ENCODE measurements around the gene FCHO2.
"Not testable (repeated sequence)": the region's sequence is repeated elsewhere in the genome, so short reads cannot be mapped to it uniquely, and the experiment has no call there.

FCHO2 gene

DNA sequence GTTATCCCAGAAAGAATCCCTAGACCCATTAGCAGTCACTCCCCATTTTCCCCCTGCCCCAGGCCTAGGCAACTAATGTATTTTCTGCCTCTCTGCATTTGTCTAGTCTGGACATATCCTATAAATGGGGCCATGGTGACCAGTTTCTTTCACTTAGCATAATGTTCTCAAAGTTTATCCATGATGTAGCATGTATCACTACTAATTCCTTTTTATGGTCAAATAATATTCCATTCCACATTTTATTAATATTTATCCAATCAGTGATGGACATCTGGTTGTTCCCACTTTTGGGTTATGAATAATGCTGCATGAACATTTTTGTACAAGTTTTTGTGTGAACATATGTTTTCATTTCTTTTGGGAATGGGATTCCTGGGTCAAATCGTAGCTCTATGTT, 1.5 kb downstream of the FCHO2 start:
- no peak for DNase-seq

DNA sequence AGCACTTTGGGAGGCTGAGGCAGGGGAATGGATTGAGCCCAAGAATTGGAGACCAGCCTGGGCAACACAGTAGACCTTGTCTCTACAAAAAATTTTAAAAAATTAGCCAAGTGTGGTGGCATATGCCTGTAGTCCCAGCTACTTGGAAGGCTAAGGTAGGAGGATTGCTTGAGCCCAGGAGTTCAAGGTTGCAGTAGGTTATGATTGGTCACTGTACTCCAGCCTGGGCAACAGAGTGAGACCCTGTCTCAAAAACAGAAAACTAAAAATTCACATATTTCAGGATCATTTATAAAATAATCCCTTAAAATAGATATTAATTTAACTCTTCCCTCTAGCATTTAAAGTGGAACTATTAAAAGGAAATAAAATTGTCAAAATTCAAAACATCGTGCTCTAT, 3.4 kb downstream of the FCHO2 start:
- DNase-seq = no peak

DNA sequence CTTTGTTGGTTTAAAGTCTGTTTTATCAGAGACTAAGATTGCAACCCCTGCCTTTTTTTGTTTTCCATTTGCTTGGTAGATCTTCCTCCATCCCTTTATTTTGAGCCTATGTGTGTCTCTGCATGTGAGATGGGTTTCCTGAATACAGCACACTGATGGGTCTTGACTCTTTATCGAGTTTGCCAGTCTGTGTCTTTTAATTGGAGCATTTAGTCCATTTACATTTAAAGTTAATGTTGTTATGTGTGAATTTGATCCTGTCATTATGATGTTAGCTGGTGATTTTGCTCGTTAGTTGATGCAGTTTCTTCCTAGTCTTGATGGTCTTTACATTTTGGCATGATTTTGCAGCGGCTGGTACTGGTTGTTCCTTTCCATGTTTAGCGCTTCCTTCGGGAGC, 18.6 kb downstream of the FCHO2 start:
- DNase-seq = not testable (repeated sequence)

DNA sequence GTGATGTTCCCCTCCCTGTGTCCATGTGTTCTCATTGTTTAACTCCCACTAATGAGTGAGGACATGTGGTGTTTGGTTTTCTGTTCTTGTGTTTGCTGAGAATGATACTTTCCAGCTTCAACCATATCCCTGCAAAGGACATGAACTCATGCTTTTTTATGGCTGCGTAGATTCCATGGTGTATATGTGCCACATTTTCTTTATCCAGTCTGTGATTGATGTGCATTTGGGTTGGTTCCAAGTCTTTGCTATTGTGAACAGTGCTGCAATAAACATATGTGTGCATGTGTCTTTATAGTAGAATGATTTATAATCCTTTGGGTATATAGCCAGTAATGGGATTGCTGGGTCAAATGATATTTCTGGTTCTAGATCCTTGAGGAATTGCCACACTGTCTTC, 21.0 kb downstream of the FCHO2 start:
- not testable (repeated sequence) for DNase-seq

DNA sequence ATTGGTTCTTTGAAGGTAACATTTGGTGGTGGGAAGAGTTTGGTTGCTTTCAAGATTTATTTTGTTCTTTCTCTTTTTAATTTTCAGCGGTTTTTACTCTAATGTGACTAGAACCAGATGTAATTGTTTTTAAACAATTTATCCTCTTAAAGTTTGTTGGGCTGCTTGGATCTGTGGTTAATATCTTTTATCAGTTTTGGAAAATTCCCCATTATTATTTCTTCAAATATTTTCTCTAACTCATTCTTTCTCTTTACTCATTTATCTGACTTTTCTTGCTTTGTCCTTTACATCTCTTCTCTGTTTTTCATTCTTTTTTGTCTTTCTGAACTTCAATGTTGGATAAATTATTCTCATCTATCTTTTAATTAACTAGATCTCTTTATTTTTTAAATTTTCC, 29.9 kb downstream of the FCHO2 start:
- no peak for DNase-seq

DNA sequence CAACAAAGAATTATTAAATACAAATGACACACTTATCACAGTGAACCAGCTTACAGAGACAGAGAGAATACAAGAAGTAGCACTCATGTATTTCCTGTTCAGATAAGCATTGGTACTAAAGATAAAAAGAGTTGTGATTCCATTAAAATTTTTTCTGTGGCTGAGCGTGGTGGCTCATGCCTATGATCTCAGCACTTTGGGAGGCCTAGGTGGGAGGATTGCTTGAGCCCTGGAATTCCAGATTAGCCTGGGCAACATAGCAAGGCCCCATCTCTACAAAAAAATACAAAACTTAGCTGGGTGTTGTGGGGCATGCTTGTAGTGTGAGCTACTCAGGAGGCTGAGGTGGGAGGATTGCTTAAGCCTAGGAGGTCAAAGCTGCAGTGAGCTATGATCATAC, 32.9 kb downstream of the FCHO2 start:
- DNase-seq = no peak

DNA sequence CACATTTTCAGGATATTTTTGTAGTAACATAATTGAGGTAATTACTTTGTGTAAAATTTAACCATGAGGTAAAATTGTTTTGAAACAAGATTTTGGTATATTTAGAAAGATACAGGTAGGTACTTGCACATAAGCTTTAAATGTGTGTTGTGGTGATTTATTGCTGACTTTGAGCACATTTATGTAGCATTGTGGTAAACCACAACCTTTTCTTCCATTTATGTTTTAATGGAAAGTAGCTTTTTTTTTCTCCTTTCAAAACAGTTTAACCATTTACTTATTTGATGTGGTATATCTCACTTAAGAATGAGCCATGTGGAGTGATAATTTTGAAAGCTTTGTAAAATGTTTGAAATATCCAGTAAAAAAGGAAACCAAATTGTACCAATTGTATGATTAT, 35.6 kb downstream of the FCHO2 start:
- no peak for DNase-seq

DNA sequence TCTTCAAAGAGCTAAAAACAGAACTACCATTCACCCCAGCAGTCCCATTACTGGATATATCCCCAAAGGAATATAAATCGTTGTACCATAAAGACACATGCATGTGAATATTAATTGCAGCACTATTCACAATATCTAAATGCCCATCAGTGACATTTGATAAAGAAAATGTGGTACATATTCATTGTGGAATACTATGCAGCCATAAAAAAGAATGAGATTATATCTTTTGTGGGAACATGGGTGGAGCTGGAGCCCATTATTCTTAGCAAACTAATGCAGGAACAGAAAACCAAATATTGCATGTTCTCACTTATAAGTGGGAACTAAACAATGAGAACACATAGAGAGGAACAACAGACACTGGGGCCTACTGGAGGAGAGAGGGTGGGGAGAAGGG, 38.7 kb downstream of the FCHO2 start:
- no peak for DNase-seq

DNA sequence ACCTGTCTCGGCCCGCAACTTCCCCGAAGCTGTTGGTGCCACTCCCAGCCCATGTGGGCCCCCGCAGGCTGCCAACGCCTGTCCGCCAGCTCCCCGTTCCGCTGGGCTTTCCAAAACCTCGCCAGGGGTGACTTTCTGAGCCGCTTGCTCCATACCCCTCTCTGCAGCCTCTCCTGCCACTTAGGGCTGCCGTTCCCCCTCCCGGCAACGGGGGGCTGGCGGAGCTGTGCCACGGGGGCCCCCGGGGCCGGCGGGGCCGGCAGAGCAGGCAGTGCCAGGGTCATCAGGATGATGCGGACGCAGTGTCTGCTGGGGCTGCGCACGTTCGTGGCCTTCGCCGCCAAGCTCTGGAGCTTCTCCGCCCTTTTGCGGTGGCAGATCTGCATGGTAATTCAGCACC, 40.8 kb downstream of the FCHO2 start:
- no peak for DNase-seq

DNA sequence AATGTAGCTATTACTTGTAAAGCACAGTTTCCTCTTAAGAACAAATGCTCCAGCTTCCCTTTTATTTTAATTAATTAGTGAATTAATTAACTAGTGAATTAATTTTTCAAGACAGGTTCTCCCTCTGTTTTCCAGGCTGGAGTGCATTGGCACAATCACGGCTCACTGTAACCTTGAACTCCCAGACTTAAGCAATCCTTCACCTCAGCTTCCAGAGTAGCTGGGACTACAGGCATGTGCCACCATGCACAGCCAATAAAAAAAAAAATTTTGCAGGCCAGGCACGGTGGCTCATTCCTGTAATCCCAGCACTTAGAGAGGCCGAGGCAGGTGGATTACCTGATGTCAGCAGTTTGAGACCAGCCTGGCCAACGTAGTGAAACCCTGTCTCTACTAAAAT, 44.1 kb downstream of the FCHO2 start:
- no peak for DNase-seq

DNA sequence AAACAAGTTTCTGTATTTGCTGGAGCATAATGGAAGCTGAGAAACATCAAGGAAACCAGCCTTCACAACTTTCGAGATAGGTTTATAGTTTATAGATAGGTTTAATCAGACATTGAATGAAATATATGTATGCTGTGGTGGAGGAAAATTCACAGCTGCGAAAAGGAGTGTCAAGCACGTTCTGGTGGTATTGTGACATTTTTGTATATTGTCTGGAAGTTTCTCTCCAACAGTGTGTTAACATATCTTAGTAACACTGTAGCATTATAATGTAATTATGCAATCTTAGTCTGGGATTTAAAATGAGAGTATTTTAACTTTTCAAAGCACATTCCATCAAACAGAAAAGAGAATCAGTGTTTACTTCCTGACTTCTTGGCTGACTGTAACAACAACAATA, 50.0 kb downstream of the FCHO2 start:
- DNase-seq = no peak

DNA sequence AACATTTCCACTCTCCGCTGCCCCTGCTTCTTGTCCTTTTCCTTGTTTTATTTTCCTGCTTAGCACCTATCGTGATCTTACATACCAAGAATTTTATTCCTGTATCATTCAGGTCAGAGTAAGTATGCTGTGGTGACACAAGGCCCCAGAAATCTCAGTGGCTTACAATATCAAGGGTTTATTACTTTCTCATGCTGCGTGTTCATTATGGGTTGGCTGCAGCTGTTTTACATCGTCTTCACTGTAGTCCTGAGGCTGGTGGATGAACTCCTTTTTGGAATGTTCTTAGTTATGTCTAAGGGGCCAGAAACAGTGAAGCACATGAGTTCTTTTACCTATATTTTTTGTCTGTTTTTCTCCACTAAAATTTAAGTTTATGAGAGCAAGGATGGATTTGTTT, 51.2 kb downstream of the FCHO2 start:
- no peak for DNase-seq

DNA sequence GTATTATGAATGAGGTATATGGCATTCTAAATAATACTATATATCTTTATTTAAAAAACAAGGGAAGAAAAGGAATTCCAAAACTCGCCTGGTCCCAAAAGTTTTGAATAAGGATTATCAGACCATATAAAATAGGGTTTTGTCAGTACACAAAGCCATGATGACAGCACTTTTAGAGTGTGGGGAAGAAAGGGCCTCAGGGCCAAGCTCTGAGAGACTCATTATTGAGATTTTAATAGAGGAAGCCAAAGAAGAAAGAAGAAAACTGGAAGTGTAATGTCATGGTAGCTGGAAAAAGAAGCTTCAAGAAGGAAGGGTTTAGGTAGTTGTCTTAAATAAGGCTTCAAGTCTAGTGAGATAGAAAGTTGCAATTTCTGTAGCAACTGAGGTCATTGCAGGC, 53.0 kb downstream of the FCHO2 start:
- no peak for DNase-seq

DNA sequence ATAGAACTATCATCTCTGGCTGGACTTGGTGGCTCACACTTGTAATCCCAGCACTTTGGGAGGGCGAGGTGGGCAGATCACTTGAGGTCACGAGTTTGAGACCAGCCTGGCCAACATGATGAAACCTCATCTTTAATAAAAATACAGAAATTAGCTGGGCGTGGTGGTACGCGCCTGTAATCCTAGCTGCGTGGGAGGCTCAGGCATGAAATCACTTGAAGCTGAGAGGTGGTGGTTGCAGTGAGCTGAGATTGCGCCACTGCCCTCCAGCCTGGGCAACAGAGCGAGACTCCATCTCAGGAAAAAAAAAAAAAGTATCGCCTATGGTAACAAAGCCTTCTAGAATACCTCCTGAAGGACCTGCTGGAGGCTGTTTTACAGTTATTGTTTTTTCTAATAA, 55.8 kb downstream of the FCHO2 start:
- DNase-seq = not testable (repeated sequence)

DNA sequence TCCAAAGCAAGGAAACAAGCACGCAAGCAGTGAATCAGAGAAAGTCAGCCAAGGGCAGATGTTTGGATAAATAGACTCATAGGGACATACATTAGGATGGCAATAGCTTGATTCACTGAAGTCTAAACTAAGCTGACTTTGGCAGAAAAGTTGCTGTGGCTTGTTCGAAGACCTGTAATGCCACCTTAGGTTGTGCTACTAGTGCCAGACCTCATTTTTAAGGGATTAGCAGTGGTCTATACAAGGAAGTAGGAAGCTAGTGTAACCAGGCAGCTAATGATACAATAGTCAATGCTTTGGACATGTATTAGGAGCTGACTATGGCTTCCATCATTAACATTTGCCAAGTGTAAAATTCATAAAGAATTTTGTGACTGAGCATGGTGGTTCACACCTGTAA, 63.1 kb downstream of the FCHO2 start:
- DNase-seq = no peak

DNA sequence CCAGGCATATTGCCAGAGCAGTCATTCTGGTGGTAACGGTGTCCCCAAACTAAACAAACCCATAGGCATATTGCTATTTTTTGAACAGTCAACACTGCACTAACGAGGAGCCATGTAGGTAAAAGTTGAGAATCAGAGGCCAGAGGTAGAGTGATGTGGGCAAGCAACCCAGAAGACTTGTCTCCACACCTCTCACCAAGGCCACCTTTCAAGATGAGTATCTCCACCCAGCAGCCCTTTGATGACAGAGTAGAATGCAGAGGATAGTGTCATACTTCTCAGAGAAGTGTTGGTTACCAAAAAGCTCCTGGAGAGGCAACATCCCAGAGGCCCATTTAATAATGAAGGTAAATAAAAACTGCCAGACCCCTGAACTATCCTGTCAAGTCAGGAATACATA, 63.9 kb downstream of the FCHO2 start:
- DNase-seq = no peak

DNA sequence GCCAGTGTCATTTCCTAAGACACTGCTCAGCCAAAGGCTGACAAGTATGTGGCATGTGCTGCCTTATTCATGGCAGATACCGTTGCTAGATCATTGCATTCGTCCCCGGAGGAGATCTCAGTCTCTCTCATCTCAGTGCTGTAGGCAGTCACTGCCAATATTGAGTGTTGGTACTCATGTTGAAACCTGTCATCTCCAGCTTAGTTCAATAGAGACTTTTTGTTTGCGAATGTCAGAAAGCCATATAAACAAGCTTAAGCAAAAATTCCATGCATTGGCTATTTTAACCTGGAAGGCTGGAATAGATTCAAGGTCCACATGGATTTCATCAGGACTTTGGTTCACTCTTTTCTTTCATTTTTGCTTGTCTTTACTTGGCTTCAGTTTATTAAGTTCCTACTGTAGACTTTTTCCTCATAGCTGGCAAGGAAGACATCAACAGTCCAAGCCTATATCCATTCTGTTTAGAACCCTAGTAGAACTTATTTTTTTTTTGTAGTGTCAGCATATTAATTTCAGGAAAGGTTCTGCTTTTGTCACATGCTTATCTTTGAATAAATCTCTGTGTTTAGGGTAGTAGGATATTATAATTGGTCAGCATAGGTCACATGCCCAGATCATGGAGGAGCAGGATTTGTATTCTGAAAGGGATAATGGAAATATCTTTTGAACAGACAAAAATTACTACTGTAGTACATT, 66.8 kb downstream of the FCHO2 start:
- DNase-seq = no peak

DNA sequence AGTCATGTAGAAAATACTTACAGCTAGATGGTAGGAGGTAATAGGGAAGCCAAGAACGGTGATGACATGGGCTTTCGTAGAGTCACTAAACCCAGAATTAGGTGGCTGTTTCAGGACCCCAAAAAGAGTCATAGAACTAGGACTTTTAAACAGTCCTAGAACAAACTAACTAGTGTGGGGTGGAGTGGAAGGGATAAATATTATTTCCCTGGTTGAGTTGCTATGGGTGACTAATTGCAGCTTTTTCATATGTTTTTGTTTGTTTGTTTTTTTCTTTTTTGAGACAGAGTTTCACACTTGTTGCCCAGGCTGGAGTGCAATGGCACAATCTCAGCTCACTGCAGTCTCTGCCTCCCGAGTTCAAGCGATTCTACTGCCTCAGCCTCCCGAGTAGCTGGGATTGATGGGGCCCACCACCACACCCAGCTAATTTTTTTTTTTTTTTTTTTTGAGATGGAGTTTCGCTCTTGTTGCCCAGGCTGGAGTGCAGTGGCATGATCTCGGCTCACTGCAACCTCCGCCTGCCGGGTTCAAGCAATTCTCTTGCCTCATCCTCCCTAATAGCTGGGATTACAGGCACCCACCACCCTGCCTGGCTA, 69.2 kb downstream of the FCHO2 start:
- DNase-seq = not testable (repeated sequence)

DNA sequence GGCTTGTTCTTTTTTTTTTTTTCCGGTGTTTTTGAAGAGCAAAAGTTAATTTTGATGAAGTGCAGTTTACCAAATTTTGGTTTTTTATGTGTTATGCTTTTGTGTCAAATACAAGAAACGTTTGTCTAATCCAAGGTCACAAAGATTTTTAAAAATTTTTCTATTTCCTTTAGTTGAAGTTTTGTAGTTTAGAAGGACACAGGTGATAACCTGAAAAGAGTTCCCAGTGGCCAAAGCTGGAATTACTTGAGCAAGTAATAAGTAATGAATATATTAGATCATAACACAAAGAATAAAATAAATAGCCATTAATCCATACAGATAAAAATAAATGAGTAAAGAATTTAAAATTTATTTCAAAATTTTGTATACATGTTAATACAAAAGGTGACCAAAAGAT, 71.5 kb downstream of the FCHO2 start:
- DNase-seq = no peak

DNA sequence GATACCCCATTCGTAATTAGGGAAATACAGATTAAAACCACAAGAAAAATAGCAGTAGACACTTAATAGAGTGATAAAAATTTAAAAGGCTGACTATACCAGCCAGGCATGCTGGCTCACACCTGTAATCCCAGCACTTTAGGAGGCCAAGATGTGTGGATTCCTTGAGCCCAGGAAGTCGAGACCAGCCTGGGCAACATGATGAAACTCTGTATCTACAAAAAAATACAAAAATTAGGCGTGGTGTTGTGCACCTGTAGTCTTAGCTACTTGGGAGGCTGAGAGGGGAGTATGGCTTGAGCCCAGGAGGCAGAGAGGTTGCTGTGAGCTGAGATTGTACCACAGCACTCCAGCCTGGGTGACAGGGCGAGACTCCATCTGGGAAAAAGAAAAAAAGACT, 72.0 kb downstream of the FCHO2 start:
- DNase-seq = no peak

DNA sequence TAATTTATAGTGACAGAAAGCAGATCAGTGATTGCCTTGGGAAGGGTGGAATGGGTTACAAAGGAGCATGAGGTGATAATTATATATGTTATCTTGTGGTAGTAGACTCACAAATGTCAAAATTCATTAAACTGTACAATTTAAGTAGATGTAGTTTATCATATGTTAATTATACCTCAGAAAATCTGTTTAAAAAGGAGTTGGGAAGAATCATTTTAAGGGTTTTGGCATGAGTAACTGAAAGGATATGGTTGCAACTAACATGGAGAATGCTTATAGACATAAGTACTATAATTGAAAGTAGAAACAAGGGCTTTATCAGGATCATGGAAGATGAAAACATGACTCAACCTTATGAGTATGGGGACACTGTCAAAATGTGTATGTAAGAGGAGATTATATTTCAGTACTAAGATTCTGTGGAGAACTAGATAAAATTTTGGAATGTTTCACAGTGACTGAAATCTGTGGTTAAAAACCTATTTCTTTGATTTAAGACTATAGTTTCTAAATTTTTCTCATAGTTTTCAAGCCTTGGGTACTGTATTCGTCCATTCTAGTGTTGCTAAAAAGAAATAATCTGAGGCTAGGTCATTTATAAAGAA, 73.3 kb downstream of the FCHO2 start:
- DNase-seq = no peak

DNA sequence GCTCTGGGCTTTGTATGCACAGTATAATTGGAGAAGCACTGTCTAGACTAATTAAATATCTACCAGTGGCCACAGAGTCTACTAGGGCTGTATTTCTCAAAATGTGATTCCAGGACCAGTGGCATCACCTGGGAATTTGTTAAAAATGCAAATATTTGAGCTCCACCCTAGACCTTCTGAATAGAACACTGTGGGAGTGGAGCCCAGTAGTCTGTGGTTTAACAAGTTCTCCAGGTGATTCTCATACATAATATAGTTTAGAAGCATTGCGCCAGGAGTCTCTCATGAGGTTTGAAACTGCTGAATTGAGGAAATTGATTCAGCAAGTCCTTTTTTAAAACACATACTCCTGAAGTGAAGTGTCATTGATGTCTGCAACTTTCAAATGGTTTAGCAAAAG, 74.7 kb downstream of the FCHO2 start:
- no peak for DNase-seq

DNA sequence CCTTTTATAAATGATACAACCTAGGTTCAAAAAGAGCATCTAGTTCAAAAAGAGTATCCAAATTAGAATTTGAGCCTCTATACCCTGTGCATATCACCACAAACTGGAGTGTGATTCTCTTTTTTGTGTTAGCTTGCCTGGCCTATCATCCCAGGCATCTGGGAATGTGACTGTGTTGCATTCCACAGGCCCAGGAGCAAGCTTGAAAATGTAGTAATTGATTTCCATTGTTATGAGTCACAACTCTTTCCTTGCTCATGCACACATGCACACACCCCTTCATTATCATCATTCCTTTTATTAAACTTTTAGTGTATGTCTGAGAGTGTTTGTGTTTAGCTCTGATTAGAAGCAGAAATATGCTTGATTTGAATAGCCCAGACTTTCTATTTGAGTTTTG, 75.2 kb downstream of the FCHO2 start:
- no peak for DNase-seq

DNA sequence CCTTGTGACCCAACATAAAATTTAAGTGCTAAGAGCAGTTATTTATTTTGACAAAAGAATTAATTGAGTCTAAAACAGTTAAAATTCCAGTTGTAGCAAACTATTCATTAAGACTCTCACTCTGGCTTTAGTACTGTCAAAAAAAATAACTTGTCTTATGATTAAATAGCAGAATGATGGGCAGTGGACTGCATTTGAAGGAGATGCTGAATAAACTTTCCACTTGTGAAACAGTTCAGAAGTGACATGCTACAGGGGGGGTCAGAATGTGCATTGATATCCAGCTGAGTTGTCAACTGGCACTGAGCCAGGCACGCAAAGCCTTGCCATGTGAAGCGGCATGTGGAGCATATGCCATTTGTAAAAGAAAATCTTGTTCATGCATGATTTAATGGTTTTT, 76.0 kb downstream of the FCHO2 start:
- peak; percentile 43 for DNase-seq

DNA sequence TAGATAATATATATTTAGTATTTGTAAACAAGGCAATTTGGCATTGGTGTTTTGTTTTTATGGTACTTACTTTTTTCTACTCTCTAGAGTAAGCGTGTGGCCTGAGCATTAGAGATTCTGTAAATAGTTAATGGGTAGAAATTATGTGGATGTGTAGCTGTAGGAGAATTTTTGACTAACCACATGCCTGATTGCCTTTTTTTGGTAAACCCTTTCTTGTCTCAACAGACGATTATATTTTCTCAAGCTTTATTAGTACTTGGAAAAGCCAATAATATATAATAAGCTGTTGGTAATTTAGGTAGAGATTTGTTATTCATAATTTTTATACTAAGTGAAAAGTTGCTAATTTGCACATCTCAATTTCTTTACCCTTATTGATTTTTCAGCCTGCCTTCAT, 76.8 kb downstream of the FCHO2 start:
- no peak for DNase-seq

Data from right hindlimb (tissue), 1 donor.